MM.1S (cell line): ENCODE results near the gene MCHR1.

ENCODE experiments used
- DNase-seq: peaks from one replicate; pipeline ENCODE4 v3.0.0-alpha.2; 2015
- H2AFZ ChIP-seq: fragments of 300-600 bp; sonication (generic); 2 replicates; pipeline ENCODE4 v1.6.0; 2016; ENCODE audit warnings: antibody characterized with exemption, low read length
- H3F3A ChIP-seq: fragments of 300-600 bp; sonication (generic); 2 replicates; pipeline ENCODE4 v1.6.1; 2016; ENCODE audit warnings: mild to moderate bottlenecking, antibody characterized with exemption, low read length, moderate library complexity, mixed read lengths; ENCODE audit not compliant: insufficient read depth
- H3K27ac ChIP-seq: fragments of 300-600 bp; sonication (generic); 2 replicates; pipeline ENCODE4 v1.5.1; 2016; ENCODE audit warnings: mild to moderate bottlenecking, low read length
- H3K27me3 ChIP-seq: fragments of 300-600 bp; sonication (generic); replicated peaks from 2 replicates; pipeline ENCODE4 v1.6.0; 2016; ENCODE audit warnings: low read length; ENCODE audit not compliant: insufficient read depth
- H3K36me3 ChIP-seq: fragments of 300-600 bp; sonication (generic); replicated peaks from 2 replicates; pipeline ENCODE4 v1.6.1; 2016; ENCODE audit warnings: mild to moderate bottlenecking, low read length, mixed read lengths; ENCODE audit not compliant: insufficient read depth
- H3K4me1 ChIP-seq: fragments of 300-600 bp; sonication (generic); 2 replicates; pipeline ENCODE4 v1.6.1; 2016; ENCODE audit warnings: low read length, mixed read lengths
- H3K4me2 ChIP-seq: fragments of 300-600 bp; sonication (generic); 2 replicates; pipeline ENCODE4 v1.6.0; 2016; ENCODE audit warnings: low read depth, low read length
- H3K4me3 ChIP-seq: fragments of 300-600 bp; sonication (generic); 2 replicates; pipeline ENCODE4 v1.5.1; 2016; ENCODE audit warnings: low read length, mixed read lengths
- H3K79me2 ChIP-seq: fragments of 300-600 bp; sonication (generic); 2 replicates; pipeline ENCODE4 v1.6.1; 2016; ENCODE audit warnings: mixed run types, low read length, mixed read lengths
- H3K9ac ChIP-seq: fragments of 300-600 bp; sonication (generic); 2 replicates; pipeline ENCODE4 v1.6.1; 2016; ENCODE audit warnings: low read length, mixed read lengths
- H3K9me2 ChIP-seq: fragments of 300-600 bp; sonication (generic); replicated peaks from 2 replicates; pipeline ENCODE4 v1.6.1; 2016; ENCODE audit warnings: mild to moderate bottlenecking, low read length, mixed read lengths; ENCODE audit not compliant: insufficient read depth
- H3K9me3 ChIP-seq: fragments of 300-600 bp; sonication (generic); replicated peaks from 2 replicates; pipeline ENCODE4 v1.6.1; 2016; ENCODE audit warnings: mild to moderate bottlenecking, low read length, mixed read lengths; ENCODE audit not compliant: insufficient read depth
- H4K20me1 ChIP-seq: fragments of 300-600 bp; sonication (generic); 2 replicates; pipeline ENCODE4 v1.6.1; 2016; ENCODE audit warnings: mild to moderate bottlenecking, low read length, moderate library complexity, mixed read lengths; ENCODE audit not compliant: insufficient read depth
- CTCF ChIP-seq: fragments of 300-600 bp; sonication (generic); IDR thresholded peaks from 2 replicates; pipeline ENCODE4 v1.5.1; 2016; ENCODE audit warnings: antibody characterized with exemption, low read length, mixed read lengths
- EZH2 ChIP-seq: fragments of 300-600 bp; sonication (generic); optimal IDR thresholded peaks from 2 replicates; pipeline ENCODE3; 2017; ENCODE audit warnings: low read depth, mild to moderate bottlenecking, antibody characterized with exemption, low read length, mixed read lengths
- EZH2phosphoT487 ChIP-seq: fragments of 300-600 bp; sonication (generic); IDR thresholded peaks from 2 replicates; pipeline ENCODE4 v1.6.1; 2018; ENCODE audit warnings: antibody characterized with exemption, low read length

The MCHR1 gene

GRCh38 chr22:40679964-40680818 lies 907 bp downstream of the MCHR1 start:
- Histone ChIP-seq H3K79me2 (no peaks in the 10 kb centered on the region), H3K27me3 (peaks cover 10% of the 10 kb centered on the region), H3K4me3 (no peak overlapping the region), H3K36me3 (no peaks in the 10 kb centered on the region), H2AFZ (no peak overlapping the region), H3K9me2 (no peaks in the 10 kb centered on the region), H3K4me2 (no peak overlapping the region), H3K9ac (no peak overlapping the region), H3K9me3 (no peaks in the 10 kb centered on the region), H3K27ac (no peak overlapping the region), H4K20me1 (no peaks in the 10 kb centered on the region), H3K4me1 (no peaks in the 10 kb centered on the region), H3F3A (no peaks in the 10 kb centered on the region)
- DNase-seq: no peak
- TF ChIP-seq CTCF (no peak), EZH2phosphoT487 (no peak), EZH2 (no peak)

- Histone ChIP-seq H3K27me3 (peaks cover 10% of the 10 kb centered on the region), H3K79me2 (no peaks in the 10 kb centered on the region), H3K4me1 (no peaks in the 10 kb centered on the region), H3K9me3 (no peaks in the 10 kb centered on the region), H3K4me2 (no peak overlapping the region), H3K9me2 (no peaks in the 10 kb centered on the region), H3K36me3 (no peaks in the 10 kb centered on the region), H3K27ac (no peak overlapping the region), H3K4me3 (no peak overlapping the region), H4K20me1 (no peaks in the 10 kb centered on the region), H3K9ac (no peak overlapping the region), H2AFZ (no peak overlapping the region), H3F3A (no peaks in the 10 kb centered on the region)
- no peak for DNase-seq
- TF ChIP-seq EZH2 (no peak), CTCF (no peak), EZH2phosphoT487 (no peak)
These were observed 1.5 kb downstream of the MCHR1 start for GRCh38 chr22:40680819-40681183.

GRCh38 chr22:40681451-40681850 lies 2.2 kb downstream of the MCHR1 start:
- DNase-seq: no peak
- H2AFZ ChIP-seq: no peak overlapping the region
- H4K20me1 ChIP-seq: no peaks in the 10 kb centered on the region
- H3K79me2 ChIP-seq: no peaks in the 10 kb centered on the region
- no peaks in the 10 kb centered on the region for H3K9me2 ChIP-seq
- no peak overlapping the region for H3K27ac ChIP-seq
- no peaks in the 10 kb centered on the region for H3K36me3 ChIP-seq
- TF ChIP-seq CTCF (no peak), EZH2 (no peak), EZH2phosphoT487 (no peak)
- no peaks in the 10 kb centered on the region for H3K9me3 ChIP-seq
- no peak overlapping the region for H3K4me2 ChIP-seq
- peaks cover 10% of the 10 kb centered on the region for H3K27me3 ChIP-seq
- H3K9ac ChIP-seq: no peak overlapping the region
- no peaks in the 10 kb centered on the region for H3K4me1 ChIP-seq
- H3K4me3 ChIP-seq: no peak overlapping the region
- no peaks in the 10 kb centered on the region for H3F3A ChIP-seq
